Parietal lobe (tissue), 2 donors: ENCODE results near the gene METTL1. TPM values are rescaled to one million over a fixed set of nuclear protein-coding genes. Genes with fewer than 3 reads are reported as not detected.

Experiments
- small RNA-seq: library from RNA; depleted of rRNA; stranded (forward); fragments of <200 nt; gene quantifications from one replicate; pipeline ENCODE3, GENCODE V24; 2014; ENCODE audit warnings: low replicate concordance
- total RNA-seq: library from RNA; depleted of rRNA; stranded (reverse); fragments of >200 nt; gene quantifications from one replicate; pipeline ENCODE4 v1.2.3, GENCODE V29; 2014

METTL1 gene
- 2.8 TPM for total RNA-seq

GRCh38 chr12:57771873-57772428 lies at the start of gene METTL1:
TSS of gene METTL1 (minus strand) at chr12:57772105. CDS start at chr12:57772083, 22 bp downstream.

GRCh38 chr12:57782608-57783465 lies 10.9 kb upstream of the METTL1 start, which contains the start of gene TSFM:
TSS of gene TSFM (plus strand) at chr12:57782787. CDS start at chr12:57782802, 15 bp downstream.

GRCh38 chr12:57772429-57773322 lies 771 bp upstream of the METTL1 start, which contains the start of gene EEF1AKMT3:
TSS of gene EEF1AKMT3 (plus strand) at chr12:57772614. CDS start at chr12:57772725, 111 bp downstream.

GRCh38 chr12:57766464-57767304 lies 5.2 kb downstream of the METTL1 start, which contains the start of gene CYP27B1:
TSS of gene CYP27B1 (minus strand) at chr12:57767078. CDS start at chr12:57767041, 37 bp downstream.

GRCh38 chr12:57754411-57755193 lies 17.3 kb downstream of the METTL1 start, which contains the start of gene MARCHF9:
TSS of gene MARCHF9 (plus strand) at chr12:57755103. CDS start at chr12:57755529, 426 bp downstream.

GRCh38 chr12:57751788-57752667 lies 19.9 kb downstream of the METTL1 start, which contains the start of gene CDK4:
TSS of gene CDK4 (minus strand) at chr12:57752310. CDS start at chr12:57751717, 593 bp downstream.

GRCh38 chr12:57744777-57745484 lies 27.0 kb downstream of the METTL1 start, which contains the start of gene TSPAN31:
TSS of gene TSPAN31 (plus strand) at chr12:57745039. CDS start at chr12:57745155, 116 bp downstream.

GRCh38 chr12:57738661-57739237 lies 33.2 kb downstream of the METTL1 start, which contains the start of gene AGAP2:
TSS of gene AGAP2 (minus strand) at chr12:57738742. CDS start at chr12:57738246, 496 bp downstream.

Small RNAs within 50 kb of the gene (small RNA-seq; reads per million reads assigned to genes)
- not detected for gene RNU6-1083P

Other genes starting within 250 kb of the METTL1 start
- 6.3 TPM for gene MBD6, start 249.3 kb downstream of the METTL1 start, total RNA-seq
- gene DCTN2, start 224.9 kb downstream of the METTL1 start, total RNA-seq = 153 TPM
- 97.0 TPM for gene KIF5A, start 222.1 kb downstream of the METTL1 start, total RNA-seq
- gene PIP4K2C, start 180.9 kb downstream of the METTL1 start, total RNA-seq = 13.8 TPM
- gene DTX3, start 167.3 kb downstream of the METTL1 start, total RNA-seq = 81.7 TPM
- 40.7 TPM for gene ARHGEF25, start 160.7 kb downstream of the METTL1 start, total RNA-seq
- 103 TPM for gene B4GALNT1, start 138.9 kb downstream of the METTL1 start, total RNA-seq
- 115 TPM for gene OS9, start 78.0 kb downstream of the METTL1 start, total RNA-seq
- 40.7 TPM for gene AGAP2, start 33.4 kb downstream of the METTL1 start, total RNA-seq
- gene TSPAN31, start 27.1 kb downstream of the METTL1 start, total RNA-seq = 25.7 TPM
- gene CDK4, start 19.8 kb downstream of the METTL1 start, total RNA-seq = 55.4 TPM
- gene MARCHF9, start 17.0 kb downstream of the METTL1 start, total RNA-seq = 18.8 TPM
- 0.94 TPM for gene CYP27B1, start 5.0 kb downstream of the METTL1 start, total RNA-seq
- gene EEF1AKMT3, start 509 bp upstream of the METTL1 start, total RNA-seq = 2.5 TPM
- 24.1 TPM for gene TSFM, start 10.7 kb upstream of the METTL1 start, total RNA-seq
- 4.4 TPM for gene AVIL, start 46.6 kb upstream of the METTL1 start, total RNA-seq
- gene CTDSP2, start 74.6 kb upstream of the METTL1 start, total RNA-seq = 45.1 TPM
- 7.5 TPM for gene ATP23, start 169.5 kb upstream of the METTL1 start, total RNA-seq